ENCODE data around the gene FBXW7. TPM values are rescaled to one million over a fixed set of nuclear protein-coding genes. Genes with fewer than 3 reads are reported as not detected.
A peak's percentile ranks its signal among the peaks of the same experiment; 100 is the strongest.

Gene FBXW7
- total RNA-seq, 2 donors from 2014 or later: 29.0 to 34.7 TPM

- H3K9me3 Mint-ChIP-seq: no peaks in the 10 kb centered on the region
- no peak for DNase-seq (ENCODE audit: low spot score in 2 of 2)
- no peak for ATAC-seq
- H3K36me3 Mint-ChIP-seq: no peaks in the 10 kb centered on the region
- no peak overlapping the region for H3K27ac Mint-ChIP-seq
These were observed 241.6 kb downstream of the FBXW7 start for GRCh38 chr4:152294331-152294730.

DNA sequence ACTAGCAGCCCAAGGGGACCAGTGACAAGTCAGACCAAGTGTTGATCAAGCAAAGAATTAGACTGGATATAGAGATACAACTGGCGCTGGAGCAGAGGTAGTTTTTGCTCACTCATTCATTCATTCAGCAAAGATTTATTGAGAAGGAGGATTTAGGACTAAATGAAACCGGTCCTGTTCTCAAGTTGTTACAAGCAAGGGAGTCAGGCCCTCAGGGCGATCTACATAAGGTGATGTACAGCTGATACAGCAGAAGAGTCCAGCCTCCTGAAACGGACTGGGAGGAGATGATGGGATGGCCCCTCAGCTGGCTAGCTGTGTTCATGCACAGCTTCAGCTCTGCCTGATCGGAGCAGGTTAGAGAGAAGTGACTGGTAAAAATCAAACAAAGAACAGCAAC is 242.4 kb downstream of the FBXW7 start:
- no peaks in the 10 kb centered on the region for H3K9me3 Mint-ChIP-seq
- ATAC-seq: no peak
- peak overlapping the region in 1 of 2 donors; percentile 24 for H3K27ac Mint-ChIP-seq
- H3K36me3 Mint-ChIP-seq: no peaks in the 10 kb centered on the region
- DNase-seq (ENCODE audit: low spot score in 2 of 2): no peak

DNA sequence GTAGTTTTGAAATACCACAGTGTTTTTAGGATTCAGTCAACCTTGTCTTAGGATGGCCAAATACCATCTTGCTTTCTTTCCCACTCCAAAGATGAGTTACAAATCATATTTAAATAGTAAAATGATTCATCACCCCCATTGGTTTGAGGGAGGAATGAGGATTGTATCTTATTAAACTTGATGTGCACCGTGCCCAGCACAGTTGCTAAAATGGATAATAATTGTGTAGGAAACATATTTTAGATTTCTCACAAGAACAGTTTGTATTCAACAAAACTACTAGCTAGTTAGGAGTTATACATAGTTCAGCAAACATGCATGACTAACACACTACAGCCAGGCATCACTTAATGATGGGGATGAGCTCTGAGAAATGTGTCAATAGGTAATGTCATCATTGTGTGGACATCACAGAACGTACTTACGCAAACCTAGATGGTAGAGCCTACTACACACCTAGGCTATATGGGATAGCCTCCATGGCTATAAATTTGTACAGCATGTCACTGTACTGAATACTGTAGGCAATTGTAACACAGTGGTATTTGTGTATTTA is 245.4 kb downstream of the FBXW7 start:
- ATAC-seq (no peak), DNase-seq (ENCODE audit: low spot score in 2 of 2) (no peak)
- no peak overlapping the region for H3K27ac Mint-ChIP-seq
- H3K9me3 Mint-ChIP-seq: no peaks in the 10 kb centered on the region
- H3K36me3 Mint-ChIP-seq: no peaks in the 10 kb centered on the region

DNA sequence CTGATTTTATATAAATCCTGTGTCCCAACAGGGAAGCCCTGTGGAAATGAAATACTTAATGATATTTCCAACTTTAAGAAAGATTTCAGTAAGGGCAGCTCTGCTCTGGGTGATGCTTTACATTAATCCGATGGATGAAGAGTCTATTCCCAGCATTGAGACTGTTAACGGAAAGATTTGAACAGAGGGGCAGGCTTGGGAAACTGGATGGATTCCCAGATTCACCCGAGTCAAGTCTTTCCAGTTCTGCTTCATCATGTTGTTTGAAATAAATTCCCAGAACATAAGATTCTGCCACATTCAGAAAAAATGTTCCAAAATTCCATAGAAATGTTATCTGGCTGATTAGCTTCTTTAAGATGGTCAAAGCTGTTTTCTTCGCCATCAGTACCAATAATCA is 246.0 kb downstream of the FBXW7 start:
- Mint-ChIP-seq H3K27ac (no peak overlapping the region), H3K36me3 (no peaks in the 10 kb centered on the region), H3K9me3 (peaks cover 0 to 5% of the 10 kb centered on the region in 2 donors)
- ATAC-seq (no peak), DNase-seq (ENCODE audit: low spot score in 2 of 2) (no peak)

GRCh38 chr4:152289541-152289940 is 246.4 kb downstream of the FBXW7 start:
- peaks cover 0 to 7% of the 10 kb centered on the region in 2 donors for H3K9me3 Mint-ChIP-seq

DNA sequence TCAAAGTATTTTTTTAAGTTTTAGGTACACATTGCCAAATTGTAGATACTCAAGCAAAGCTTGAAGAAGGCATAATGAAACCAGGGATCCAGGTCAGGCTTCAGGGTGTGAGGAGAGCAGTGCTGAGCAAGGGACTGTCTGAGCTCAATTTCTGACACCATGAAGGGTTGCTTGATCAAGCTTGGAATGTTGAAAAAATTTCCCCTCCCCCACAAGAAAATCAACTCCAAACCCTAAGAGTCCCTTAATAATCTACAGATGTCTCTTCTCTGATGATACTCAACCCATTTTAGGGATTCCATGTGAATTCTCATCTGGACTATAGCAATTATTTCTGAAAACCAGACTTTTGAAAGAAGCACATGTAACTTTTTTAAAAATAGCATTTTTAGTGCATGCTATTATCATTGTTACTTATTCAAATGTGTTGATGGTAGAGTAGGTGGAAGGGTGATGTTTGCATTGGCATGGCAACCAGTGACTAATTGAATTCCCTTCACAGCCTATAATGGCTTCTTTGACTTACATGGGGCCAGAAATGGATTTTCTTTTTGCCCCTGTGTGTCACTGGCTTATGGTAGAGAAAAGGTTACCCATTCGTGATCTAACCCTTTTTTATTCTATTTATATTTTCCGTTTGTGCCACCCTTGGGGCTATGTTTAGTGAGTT is 252.0 kb downstream of the FBXW7 start:
- Mint-ChIP-seq H3K36me3 (peaks cover 0 to 6% of the 10 kb centered on the region in 2 donors), H3K27ac (peak overlapping the region in 1 of 2 donors; percentile 50), H3K9me3 (peaks cover 0 to 11% of the 10 kb centered on the region in 2 donors)
- ATAC-seq: no peak
- DNase-seq (ENCODE audit: low spot score in 2 of 2): no peak

More at GRCh38 chr4:152289541-152289940, 246.4 kb downstream of the FBXW7 start:
- DNase-seq (ENCODE audit: low spot score in 2 of 2) (no peak), ATAC-seq (no peak)
- Mint-ChIP-seq H3K27ac (no peak overlapping the region), H3K36me3 (peaks cover 0 to 3% of the 10 kb centered on the region in 2 donors)

GRCh38 chr4:152281822-152282221 is 254.1 kb downstream of the FBXW7 start:
- Mint-ChIP-seq H3K27ac (peak overlapping the region; percentile 52 to 92), H3K36me3 (peaks cover 0 to 6% of the 10 kb centered on the region in 2 donors), H3K9me3 (peaks cover 0 to 11% of the 10 kb centered on the region in 2 donors)
- no peak for ATAC-seq
- DNase-seq (ENCODE audit: low spot score in 2 of 2): no peak

DNA sequence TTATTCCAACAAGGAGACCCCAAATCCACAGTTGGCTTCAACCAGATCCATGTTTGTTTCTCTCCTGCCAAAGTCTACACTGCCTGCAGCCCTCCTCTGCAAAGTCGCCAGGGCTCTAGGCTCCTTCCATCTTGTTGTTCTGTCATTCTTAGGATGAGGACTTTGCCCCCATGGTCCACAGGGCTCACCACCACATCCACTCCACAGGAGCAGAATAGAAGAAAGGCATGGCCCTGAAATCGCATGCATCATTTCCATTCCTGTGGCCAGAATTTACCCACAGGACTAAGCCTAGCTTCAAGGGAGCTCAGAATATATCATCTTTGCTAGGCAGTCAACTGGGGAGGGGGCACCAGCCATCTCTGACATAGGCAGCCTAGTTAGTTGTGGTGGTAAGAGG is 254.7 kb downstream of the FBXW7 start:
- ATAC-seq: peak in 1 of 2 donors; percentile 14
- peak overlapping the region; percentile 52 to 92 for H3K27ac Mint-ChIP-seq

GRCh38 chr4:152279234-152279566 is 256.7 kb downstream of the FBXW7 start:
- peaks cover 0 to under 1% of the 10 kb centered on the region in 2 donors for H3K9me3 Mint-ChIP-seq
- ATAC-seq (no peak), DNase-seq (ENCODE audit: low spot score in 2 of 2) (no peak)
- no peak overlapping the region for H3K27ac Mint-ChIP-seq
- no peaks in the 10 kb centered on the region for H3K36me3 Mint-ChIP-seq

More for the DNA sequence above, 254.7 kb downstream of the FBXW7 start:
- peaks cover 0 to 11% of the 10 kb centered on the region in 2 donors for H3K9me3 Mint-ChIP-seq
- peaks cover 0 to 6% of the 10 kb centered on the region in 2 donors for H3K36me3 Mint-ChIP-seq
- DNase-seq (ENCODE audit: low spot score in 2 of 2): no peak

GRCh38 chr4:152278505-152279233 is 257.2 kb downstream of the FBXW7 start:
- DNase-seq (ENCODE audit: low spot score in 2 of 2) (no peak), ATAC-seq (no peak)
- H3K27ac Mint-ChIP-seq: no peak overlapping the region
- H3K9me3 Mint-ChIP-seq: no peaks in the 10 kb centered on the region
- no peaks in the 10 kb centered on the region for H3K36me3 Mint-ChIP-seq

DNA sequence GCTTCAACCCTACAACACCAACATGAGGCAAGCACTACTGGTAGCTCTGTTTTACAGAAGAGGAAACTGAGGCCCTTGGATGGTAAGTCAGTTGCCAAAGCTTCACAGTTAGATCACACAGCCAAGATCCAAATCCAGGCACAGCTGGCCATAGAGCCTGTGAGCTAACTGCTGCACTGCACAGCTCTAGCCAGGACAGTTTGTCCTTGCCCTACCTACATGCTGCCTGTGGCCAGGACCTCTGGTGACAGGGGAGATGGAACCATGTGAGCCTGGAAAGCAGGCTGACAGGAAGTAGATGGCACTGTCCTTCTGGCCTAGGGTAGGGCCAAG is 257.8 kb downstream of the FBXW7 start:
- no peak overlapping the region for H3K27ac Mint-ChIP-seq
- DNase-seq (ENCODE audit: low spot score in 2 of 2): no peak
- no peaks in the 10 kb centered on the region for H3K36me3 Mint-ChIP-seq
- no peaks in the 10 kb centered on the region for H3K9me3 Mint-ChIP-seq
- ATAC-seq: no peak

DNA sequence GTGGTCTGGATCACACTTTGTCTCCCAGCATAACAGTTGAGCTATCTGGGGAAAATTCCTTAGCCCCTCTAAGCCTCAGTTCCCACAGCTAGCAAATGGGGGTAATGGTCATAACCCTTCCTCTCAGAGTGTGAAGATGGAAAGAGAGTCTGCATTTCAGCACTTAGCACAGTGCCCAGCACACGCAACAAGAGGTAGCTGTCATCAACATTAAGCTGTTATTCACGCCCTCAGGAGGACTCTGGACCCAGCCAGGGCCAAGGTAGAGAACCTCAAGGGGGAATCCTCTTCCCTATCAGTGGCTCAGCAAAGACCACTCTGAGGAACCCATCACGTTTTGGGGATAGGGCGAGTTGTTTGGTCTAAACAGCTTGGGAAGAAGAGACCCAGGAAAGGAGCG is 258.6 kb downstream of the FBXW7 start:
- no peaks in the 10 kb centered on the region for H3K9me3 Mint-ChIP-seq
- no peak for ATAC-seq

DNA sequence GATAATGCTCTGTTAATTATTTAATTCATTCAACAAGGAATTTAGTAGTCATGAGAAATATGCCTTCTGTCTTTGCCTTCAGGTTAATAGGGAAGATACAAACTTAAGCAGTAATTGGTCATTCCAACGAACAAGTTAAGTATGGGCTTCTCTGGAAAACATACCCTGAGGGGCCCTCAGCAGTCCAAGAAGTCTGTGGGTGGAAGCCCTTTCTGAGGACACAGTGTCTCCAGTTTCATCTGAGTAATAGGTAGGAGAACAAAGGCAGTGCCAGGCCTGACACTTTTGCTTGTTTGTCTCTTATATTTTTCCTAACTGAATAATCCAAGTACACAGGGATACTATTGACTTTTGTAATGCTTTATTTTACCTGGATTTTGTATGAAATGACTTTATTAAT is 262.5 kb downstream of the FBXW7 start:
- ATAC-seq (no peak), DNase-seq (ENCODE audit: low spot score in 2 of 2) (no peak)
- Mint-ChIP-seq H3K36me3 (no peaks in the 10 kb centered on the region), H3K9me3 (no peaks in the 10 kb centered on the region), H3K27ac (no peak overlapping the region)

More for the DNA sequence above, 258.6 kb downstream of the FBXW7 start:
- no peak for DNase-seq (ENCODE audit: low spot score in 2 of 2)
- no peak overlapping the region for H3K27ac Mint-ChIP-seq
- H3K36me3 Mint-ChIP-seq: no peaks in the 10 kb centered on the region

Other genes with a start within 250 kb of the FBXW7 start
- gene TMEM154, start 143.9 kb upstream of the FBXW7 start, total RNA-seq: 10 to 100 TPM; 13.4 to 17.1 TPM
- gene TIGD4, start 243.6 kb upstream of the FBXW7 start, total RNA-seq: under 1 TPM in 1 of 2 donors, not detected in 1; 0.23 TPM
- gene ARFIP1, start 243.9 kb upstream of the FBXW7 start, total RNA-seq: 10 to 100 TPM in 1 of 2 donors, 1 to 10 TPM in 1; 9.0 to 12.1 TPM